ENCODE results near the gene PAQR6.

PAQR6 gene

DNA sequence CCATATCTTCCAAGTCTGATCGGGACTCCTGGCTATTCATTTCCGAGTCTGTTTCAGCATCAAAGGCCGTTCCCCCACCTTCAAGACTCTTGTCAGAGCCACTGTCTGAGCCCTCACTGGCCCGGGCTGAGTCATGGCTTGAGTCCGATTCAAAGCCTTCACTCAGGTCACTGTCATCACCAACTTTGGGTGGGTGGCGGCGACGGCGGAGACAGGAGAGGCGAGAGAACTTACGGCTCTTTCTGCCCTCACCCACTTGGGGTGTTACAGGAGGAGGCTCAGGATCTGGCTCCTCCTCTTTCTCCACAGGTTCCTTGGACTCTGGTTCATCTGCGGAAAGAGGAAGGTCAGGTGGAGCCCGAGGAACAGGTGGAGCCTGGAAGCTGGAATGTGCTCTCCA is 18.2 kb upstream of the PAQR6 start:
- in situ Hi-C loops (cut with HindIII; ENCODE audit: low sequenced_read_pairs): no loop called here

DNA sequence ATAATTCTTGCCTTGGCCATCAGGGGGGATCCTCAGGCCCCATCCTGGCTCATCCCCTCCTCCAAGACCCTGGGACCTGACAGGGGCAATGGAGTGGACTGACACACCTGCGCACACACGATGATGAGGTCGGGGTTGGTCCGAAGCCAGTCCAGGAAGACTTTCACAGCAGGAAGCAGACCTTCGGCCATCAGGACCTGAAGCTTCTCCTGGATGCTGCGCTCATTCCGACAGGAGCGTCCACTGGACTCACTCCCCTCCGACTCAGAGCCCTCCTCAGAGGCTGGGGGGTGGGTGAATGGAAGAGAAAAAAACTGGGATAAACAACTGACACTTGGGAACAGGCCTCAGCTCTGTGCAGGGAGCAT is 15.4 kb upstream of the PAQR6 start:
- in situ Hi-C loops (cut with HindIII; ENCODE audit: low sequenced_read_pairs): no loop called here

DNA sequence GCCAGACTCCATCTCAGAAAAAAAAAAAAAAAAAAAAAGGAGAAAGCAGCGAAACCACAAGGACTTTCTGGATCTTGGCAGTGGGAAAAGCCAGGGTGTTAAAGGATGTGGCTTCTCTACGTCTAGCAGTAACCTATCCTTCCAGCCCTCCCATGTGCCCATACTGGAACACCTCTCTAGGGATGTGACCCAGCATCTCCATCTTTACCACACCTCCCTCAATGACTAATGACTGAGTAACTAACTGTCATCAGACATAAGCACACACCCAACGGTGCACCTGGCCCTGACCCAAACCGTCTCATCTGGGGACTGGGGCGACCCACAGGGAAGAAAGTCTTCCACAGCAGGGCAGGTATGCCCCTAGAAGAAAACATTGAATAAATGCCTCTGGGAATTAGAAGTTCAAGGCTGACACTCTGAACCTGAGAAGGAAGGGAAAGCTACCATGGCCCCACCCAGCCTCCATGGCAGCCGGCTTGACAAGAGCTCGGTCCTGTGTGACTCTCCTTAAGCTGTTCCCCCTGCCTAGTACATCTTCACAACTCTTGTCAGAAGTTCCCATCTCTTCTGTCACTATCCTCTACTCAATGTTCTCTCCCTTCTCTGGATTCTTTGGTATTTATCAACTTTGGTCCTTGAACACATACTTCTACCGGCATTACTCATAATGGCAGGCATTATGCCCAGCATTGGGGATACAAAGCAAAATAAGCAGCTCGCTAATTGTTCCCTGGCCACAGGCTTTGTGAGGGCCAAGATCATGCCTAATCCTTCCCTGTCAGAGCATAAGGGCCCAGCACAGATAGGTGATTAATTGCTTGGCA is 14.8 kb upstream of the PAQR6 start:
- in situ Hi-C loops (cut with HindIII; ENCODE audit: low sequenced_read_pairs): no loop called here

DNA sequence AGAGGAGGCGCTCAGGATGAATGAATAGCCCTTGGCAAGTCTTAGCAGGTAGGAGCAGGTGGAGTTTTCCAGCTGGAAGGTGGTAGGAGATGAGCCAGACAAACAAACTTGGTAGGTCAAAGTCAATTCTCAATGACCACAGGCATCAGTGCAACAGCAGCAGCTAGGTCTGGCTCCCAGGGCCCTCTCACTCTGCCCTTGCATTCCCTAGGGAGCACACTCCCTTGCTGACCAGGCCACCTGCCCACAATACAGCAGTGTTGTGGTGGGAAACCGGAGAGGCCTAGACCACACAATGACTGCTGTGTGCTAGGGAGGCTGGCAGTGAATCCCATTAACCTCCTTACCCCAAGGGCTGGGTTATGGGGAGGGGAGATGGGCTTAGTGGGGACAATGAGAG is 13.0 kb upstream of the PAQR6 start:
- in situ Hi-C loops (cut with HindIII; ENCODE audit: low sequenced_read_pairs): no loop called here

DNA sequence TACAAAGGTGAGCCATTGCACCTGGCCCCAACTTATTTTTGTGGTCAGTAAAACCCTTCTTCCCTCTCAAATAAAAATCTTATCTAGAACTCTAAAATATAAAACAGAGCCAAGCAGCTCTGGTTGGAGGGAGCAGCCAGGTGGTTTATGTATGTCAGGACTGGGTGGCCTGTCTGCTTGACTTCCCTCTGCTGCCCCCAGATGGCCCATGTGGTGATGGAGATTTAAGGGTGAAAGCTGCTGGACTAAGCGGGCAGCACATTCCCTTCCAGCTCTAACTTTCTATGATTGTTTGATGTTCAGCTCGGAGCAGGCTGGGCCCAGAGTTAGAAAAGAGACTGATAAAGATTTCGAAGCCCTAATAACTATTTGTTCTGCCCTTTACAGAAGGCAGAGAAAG is 11.9 kb upstream of the PAQR6 start:
- in situ Hi-C loops (cut with HindIII; ENCODE audit: low sequenced_read_pairs): no loop called here

DNA sequence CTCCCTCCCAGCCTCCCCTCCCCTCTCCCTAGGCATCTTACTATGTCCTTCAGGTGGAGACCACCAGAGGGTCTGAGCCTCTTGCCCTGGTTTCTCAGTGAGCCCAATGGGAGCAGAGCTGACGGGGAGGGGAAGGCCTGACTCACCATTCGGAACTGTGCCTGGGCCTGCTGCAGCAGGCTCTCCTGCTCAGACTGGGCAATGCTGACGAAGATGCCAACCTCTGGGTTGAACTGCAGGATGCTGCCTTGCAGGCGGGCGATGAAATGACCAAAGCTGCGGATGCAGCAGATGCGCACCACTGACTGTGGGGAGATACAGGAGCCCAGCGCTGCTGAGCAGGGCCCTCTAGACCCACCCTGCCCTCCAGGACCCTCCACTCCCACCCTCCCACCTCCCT is 11.0 kb upstream of the PAQR6 start:
- in situ Hi-C loops (cut with HindIII; ENCODE audit: low sequenced_read_pairs): no loop called here

DNA sequence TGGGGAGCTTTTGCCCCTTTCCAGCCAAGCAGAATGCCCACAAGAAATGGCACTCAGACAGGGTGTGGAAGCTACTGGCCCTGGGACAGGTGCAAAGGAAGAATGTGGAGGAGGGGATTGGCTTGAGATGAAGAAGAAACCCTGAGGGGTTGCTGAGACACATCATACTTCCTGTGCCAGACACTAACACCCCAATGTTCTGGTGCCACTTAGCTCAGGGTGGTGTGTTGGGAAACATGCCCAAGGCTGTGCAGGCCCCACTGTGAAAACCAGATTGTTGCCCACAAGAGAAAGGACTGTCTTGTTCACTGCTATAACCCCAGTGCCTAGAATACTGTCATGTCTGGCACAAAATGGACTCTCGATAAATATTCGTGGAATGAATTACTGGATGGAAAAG is 9.9 kb upstream of the PAQR6 start:
- in situ Hi-C loops (cut with HindIII; ENCODE audit: low sequenced_read_pairs): no loop called here

DNA sequence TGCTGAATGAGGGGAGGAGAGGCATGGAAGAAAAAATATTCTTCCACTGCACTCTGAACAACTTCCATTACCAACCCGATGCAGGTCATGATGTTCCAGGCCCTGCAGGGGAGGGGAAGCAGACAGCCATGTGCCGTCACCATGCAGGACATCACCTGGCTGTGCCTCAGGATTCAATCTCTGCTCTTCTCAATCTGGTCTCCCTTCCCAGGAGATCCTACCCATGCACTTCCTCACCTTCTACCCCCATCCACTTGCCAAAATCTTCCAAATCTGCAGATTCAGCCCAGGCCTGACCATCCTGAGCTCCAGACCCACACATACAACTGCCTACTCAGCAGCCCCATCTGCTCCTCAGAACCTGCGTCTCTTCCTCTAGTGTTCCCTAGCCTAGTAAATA is 5.8 kb upstream of the PAQR6 start:
- in situ Hi-C loops (cut with HindIII; ENCODE audit: low sequenced_read_pairs): no loop called here

DNA sequence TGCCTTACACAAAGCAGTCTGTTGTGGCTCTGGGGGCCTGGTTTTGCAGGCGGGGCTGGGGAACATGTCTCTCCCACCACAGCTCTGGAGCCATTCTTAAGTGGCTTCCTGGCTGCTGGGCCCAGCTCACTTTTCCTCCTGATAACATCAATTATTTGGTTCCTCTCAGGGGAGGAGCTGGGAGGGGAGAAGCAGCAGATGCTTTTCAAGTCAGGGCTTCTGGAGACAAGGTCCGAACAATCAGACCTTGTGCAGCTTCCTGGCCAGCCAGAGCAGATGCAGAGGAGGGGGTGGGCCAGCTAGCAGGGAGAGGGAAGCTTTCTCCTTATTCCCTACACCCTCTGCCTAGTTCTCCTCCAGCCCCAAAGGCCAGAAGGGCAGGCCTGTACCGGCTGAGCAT is 3.7 kb upstream of the PAQR6 start:
- in situ Hi-C loops (cut with HindIII; ENCODE audit: low sequenced_read_pairs): no loop called here

DNA sequence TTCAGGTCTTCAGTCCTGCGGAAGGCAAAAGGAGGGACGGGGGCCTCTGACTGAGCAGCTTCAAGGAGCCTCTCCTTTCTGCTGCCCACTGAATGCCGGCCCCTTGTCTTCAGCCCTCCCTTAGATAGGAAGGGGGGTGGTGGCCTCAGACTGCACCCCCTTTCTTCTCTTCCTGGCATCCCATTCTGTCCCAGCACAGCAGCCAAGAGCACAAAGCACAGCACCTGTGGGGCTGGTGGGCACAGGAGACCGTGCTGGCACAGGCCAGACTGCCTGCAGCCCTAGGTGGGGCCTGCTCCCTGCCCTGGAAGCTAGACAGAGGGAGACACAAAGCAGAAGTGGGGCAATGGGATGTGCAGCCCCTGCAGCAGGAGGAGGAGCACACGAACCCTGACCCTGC is 1.7 kb upstream of the PAQR6 start:
- in situ Hi-C loops (cut with HindIII; ENCODE audit: low sequenced_read_pairs): no loop called here

DNA sequence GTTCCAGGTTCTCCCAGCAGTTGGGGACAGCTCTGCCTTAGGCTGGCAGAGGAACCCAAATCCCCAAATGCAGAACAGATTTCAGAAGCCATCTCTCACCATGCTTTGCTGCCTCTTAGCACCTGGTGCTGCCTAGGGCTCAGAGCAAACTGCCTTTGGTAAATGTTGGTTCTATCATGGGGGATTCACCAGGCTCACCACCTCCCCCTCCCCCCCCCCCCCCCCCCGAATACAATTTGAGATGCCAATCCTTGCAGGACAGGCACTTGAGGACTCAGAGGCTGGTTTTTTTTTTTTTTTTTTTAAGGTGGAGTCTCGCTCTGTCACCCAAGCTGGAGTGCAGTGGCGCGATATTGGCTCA is 447 bp upstream of the PAQR6 start:
- in situ Hi-C loops (cut with HindIII; ENCODE audit: low sequenced_read_pairs): no loop called here

DNA sequence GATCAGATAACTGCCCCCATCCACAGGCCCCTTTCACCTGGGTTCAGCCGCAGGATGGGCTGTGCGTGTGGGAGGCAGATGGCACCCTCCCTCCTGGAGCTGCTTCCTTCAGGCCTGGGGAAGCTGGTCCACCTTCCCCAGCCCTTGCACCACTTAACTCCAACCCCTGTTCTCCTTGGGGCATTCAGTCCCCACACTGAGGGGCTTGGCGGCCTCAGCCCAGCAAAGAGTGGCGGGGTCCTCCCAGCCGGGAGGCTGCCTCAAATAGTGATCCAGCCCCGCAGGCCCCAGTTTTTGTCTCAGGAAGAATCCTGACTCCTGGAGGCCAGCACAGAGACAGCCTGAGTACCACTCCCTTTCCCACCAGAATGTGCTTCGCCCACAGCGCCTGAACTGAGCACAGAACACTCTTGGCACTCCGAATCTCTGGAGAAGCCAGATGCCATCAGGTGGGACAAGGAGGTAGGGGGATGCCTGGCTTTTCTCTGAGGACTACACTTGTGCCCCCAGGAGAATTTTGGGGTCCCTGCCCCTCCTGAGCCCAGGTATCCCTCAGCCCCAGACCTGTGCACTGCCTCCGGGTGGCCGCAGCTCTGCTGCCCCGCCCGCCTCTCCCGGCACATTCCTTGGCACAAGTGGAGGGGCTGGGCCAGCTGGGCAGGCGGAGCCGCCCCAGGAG is 936 bp downstream of the PAQR6 start:
- in situ Hi-C loops (cut with HindIII; ENCODE audit: low sequenced_read_pairs): no loop called here

DNA sequence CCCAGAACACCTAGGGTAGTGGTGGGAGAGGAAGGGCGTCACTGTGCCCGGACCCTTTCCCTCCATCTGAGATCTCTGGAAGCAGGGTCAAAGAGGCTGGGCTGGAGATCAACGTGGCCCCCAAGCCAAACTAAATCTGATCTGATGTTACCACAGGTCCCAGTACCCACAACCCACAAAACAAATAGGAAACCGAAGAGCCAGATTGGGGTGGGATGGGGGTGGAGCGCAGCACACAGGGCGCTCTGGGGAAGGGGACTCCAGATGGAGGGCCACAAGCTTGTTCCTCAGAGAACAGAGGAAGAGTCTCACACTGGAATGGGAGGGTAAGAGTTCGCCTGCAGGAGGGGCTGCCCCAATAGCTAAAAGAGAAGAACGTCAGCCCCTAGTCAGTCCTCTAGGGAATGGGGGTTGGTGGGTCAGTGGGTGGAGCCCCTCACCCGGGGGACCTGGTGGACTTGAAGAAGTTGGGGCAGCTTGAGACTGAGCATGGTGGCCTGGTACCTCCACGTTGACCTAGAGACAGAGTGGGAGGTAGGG is 1.5 kb downstream of the PAQR6 start:
- in situ Hi-C loops (cut with HindIII; ENCODE audit: low sequenced_read_pairs): no loop called here

DNA sequence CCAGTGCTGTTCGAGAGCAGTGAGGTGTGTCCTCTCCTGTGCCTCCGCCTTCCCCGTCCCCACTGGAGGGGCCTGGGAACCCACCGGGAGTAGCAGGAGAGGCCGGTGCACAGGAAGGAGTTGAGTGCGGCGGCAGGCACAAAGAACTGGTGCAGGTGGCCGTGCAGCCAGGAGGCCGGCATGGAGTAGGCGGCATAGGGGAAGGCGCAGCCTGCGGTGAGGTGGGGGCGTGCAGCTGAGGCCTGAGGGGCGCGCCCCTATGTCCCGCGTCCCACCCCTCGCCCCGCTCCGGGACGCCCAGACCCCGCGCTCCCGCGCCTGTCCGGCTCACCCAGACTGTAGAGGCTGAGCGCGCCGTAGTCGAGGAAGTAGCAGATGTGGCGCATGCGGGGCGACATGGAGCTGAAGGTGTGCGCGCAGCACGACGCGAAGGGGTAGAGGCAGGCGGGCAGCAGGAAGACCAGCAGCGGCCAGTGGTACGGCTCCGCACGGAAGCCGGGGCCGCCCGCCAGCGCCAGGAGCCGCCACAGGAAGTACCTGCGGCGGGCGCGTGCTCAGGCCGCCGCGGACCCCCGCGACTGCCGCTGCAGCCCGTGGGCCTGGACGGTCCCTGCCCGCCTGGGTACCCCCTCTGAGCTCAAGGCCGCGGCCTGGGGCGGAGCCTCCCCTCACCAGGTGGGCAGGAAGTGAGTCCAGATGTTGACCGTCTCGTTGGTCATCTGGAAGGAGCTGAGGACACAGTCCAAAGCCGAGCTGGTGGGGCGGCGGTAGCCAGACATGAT is 2.2 kb downstream of the PAQR6 start:
- in situ Hi-C loops (cut with HindIII; ENCODE audit: low sequenced_read_pairs): no loop called here

DNA sequence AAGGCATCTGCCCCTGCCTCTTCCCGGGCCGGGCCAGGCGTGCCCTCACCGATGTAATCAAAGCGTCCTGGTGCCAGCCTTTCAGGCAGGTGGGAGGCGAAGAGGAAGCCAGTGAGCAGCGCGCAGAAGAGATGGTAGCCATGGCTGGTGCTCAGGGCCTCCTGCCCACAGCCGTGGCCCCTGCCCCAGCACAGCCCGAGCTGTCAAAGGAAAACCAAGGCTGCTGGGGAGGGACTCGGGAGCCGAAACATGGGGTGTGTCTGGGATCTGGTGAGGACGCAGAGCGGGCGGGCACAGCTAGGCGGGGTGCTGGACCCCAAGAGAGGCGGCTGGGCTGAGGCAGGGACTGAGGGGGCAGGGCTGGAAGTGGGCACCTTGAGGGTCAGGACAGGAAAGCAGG is 3.1 kb downstream of the PAQR6 start:
- in situ Hi-C loops (cut with HindIII; ENCODE audit: low sequenced_read_pairs): no loop called here

DNA sequence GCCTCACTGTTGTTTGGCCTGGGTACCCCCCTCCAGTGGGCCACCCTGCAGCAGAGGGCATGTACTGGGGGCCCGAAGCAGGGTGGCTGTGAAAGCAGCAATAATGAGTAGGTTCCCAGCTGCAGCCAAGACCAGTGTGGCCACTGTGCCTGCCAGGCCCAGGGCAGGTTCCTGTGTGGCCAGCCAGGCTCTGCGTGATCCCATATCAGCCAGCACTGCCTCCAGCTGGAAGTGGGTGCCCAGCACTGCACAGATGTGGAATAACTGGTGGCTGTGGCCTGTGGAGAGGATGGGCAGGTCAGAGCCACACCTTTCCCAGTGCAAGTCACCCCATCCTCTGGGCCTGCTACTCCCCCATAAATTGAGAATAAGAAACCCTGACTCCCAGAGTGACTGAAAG is 3.7 kb downstream of the PAQR6 start:
- in situ Hi-C loops (cut with HindIII; ENCODE audit: low sequenced_read_pairs): no loop called here

DNA sequence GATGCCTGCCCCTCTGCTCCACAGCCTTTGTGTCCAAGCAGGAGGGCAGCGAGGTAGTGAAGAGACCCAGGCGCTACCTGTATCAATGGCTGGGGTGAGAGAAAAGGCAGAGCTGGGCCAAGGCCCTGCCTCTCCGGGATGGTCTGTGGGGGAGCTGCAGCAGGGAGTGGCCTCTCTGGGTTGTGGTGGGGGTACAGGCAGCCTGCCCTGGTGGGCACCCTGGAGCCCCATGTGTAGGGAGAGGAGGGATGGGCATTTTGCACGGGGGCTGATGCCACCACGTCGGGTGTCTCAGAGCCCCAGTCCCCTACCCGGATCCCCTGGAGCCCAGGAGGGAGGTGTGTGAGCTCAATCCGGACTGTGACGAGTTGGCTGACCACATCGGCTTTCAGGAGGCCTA is 5.1 kb downstream of the PAQR6 start:
- in situ Hi-C loops (cut with HindIII; ENCODE audit: low sequenced_read_pairs): no loop called here

DNA sequence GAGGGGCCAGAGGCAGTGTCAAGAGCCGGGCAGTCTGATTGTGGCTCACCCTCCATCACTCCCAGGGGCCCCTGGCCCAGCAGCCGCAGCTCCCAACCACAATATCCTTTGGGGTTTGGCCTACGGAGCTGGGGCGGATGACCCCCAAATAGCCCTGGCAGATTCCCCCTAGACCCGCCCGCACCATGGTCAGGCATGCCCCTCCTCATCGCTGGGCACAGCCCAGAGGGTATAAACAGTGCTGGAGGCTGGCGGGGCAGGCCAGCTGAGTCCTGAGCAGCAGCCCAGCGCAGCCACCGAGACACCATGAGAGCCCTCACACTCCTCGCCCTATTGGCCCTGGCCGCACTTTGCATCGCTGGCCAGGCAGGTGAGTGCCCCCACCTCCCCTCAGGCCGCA is 5.9 kb downstream of the PAQR6 start, which contains the start of gene BGLAP:
TSS of gene BGLAP (plus strand) at position 259 of the 400 bp plus-strand sequence. CDS start at position 307, 48 bp downstream.
- in situ Hi-C loops (cut with HindIII; ENCODE audit: low sequenced_read_pairs): no loop called here

DNA sequence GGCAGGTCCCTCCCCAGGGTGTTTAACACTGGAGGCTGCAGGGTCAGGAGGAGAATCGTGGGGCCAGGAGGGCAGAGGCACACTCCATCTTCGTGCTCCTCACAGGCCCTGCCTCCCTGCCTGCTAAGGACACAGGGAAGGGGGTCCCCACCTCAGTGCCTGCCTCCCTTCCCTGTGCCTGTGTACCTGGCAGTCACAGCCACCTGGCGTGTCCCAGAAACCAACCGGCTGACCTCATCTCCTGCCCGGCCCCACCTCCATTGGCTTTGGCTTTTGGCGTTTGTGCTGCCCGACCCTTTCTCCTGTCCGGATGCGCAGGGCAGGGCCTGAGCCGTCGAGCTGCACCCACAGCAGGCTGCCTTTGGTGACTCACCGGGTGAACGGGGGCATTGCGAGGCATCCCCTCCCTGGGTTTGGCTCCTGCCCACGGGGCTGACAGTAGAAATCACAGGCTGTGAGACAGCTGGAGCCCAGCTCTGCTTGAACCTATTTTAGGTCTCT is 6.5 kb downstream of the PAQR6 start:
- in situ Hi-C loops (cut with HindIII; ENCODE audit: low sequenced_read_pairs): no loop called here

DNA sequence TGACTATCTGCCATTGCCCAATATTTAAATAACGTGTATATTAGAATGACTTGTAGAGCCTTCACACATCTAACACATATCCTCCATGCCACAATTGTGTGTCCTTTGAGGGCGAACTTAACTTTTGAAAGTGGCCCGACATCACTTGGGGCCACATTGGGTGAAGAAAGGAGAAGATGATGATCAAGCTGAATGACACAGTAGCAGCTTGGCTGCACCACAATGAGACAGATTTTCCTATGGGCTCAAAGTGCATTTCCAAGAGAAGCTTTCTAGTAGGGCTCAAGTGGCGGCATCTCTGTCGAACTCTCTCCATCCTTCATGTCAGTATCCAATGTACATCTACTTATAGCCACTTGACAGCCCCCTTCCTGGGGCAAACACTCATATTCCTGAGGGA is 9.6 kb downstream of the PAQR6 start:
- in situ Hi-C loops (cut with HindIII; ENCODE audit: low sequenced_read_pairs): no loop called here

DNA sequence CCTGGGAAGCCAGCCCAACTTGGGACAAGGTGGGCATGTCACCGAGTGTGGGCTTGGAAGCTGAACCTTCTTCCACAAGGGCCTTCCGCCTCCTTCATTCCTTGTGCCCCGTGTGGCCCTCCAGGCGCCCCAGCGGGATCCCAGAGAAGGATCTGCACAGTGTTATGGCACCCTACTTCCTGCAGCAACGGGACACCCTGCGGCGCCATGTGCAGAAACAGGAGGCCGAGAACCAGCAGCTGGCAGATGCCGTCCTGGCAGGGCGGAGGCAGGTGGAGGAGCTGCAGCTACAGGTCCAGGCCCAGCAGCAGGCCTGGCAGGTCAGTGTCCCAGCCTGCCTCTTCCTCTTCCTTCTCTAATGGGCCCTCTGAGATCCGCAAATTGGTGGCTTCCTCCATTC is 11.7 kb downstream of the PAQR6 start:
- in situ Hi-C loops (cut with HindIII; ENCODE audit: low sequenced_read_pairs): no loop called here

All from DLD1 (cell line).